CD4-positive, alpha-beta T cell treated with Interleukin-15 for 4 hours (primary cell): Measurements from ENCODE around the gene SLC26A9.
"Not testable (repeated sequence)": the region's sequence is repeated elsewhere in the genome, so short reads cannot be mapped to it uniquely, and the experiment has no call there.

ENCODE experiments used
- DNase-seq: peaks from one replicate; pipeline ENCODE4 v3.0.0-alpha.2; 2020; ENCODE audit warnings: low spot score

SLC26A9 gene

GRCh38 chr1:205924460-205924790 lies 18.8 kb downstream of the SLC26A9 start:
- no peak for DNase-seq

- no peak for DNase-seq
Measured at GRCh38 chr1:205923651-205924459, 19.4 kb downstream of the SLC26A9 start.

- DNase-seq: no peak
Measured at GRCh38 chr1:205922806-205923205, 20.4 kb downstream of the SLC26A9 start.

DNA sequence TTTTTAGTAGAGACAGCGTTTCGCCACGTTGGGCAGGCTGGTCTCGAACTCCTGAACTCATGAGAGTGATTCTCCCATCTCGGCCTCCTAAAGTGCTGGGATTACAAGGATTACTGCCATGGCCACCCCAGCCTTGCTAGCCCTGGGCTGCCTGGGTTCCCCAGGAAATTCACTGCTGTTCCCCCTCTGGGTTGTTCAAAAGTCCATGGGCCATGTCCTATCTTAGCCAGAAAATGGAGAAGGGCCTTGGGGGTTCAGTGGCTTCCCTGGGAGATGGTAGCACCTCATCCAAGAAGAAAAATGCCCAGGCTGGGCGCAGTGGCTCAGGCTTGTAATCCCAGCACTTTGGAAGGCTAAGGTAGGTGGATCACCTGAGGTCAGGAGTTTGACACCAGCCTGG lies 20.9 kb downstream of the SLC26A9 start:
- DNase-seq: no peak

GRCh38 chr1:205921570-205921909 lies 21.7 kb downstream of the SLC26A9 start:
- DNase-seq: no peak

DNA sequence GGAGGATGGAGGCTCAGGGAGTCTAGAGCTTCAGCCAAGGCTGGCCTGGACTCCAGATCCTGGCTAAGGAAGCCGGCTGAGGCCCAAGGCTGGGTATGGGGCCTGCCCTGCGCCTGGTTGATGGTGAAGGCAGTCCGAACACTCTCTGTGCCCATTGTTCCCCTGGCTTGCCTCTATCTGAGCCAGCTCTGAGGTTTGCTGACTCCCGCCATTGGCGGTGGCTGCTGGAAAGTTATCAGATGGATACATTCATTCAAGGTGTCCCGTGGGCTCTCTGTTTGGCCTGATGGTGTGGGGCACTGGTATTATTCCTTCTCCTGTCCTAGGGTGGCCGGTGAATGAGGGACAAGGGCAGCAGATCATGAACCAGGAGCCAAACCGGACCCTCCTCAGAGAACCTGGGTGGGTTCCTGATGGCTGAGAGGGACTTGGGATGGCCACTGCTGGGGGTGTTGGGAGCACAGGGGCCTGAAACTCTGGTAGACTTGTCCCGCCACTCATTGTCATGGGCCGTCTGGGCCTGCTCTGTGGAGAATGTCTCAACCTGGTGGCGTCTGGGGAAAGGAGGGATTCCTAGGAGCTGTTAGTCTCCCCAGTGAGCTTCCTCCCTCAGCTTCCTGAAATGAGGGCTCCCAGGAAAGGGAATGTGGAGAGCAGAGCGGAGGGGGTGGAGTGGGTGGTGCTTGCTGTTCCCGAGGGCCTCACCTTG lies 22.2 kb downstream of the SLC26A9 start:
- no peak for DNase-seq

DNA sequence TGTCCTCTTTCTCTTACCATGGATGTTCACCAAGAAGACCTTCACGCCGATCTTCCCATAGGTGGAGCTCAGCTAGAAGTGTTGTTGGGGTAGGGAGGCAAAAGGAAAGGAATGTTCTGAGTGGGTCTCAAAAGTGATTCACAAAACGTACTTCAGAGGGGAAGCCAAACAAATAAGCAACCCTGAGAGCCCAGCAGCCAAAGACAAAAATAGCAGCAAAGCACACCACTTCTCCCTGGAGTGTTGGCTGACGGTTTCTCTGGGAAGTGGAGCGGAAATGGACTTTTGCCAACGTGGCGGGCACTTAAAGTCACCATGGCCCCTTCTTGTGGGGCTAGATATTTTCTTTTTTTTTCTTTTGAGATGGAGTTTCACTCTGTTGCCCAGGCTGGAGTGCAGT lies 23.1 kb downstream of the SLC26A9 start:
- no peak for DNase-seq

- DNase-seq: peak; percentile 63
Measured at GRCh38 chr1:205918955-205919746, 24.1 kb downstream of the SLC26A9 start.

- DNase-seq: no peak
Measured at GRCh38 chr1:205917466-205918238, 25.6 kb downstream of the SLC26A9 start.

- no peak for DNase-seq
Measured at GRCh38 chr1:205916541-205916940, 26.7 kb downstream of the SLC26A9 start.

DNA sequence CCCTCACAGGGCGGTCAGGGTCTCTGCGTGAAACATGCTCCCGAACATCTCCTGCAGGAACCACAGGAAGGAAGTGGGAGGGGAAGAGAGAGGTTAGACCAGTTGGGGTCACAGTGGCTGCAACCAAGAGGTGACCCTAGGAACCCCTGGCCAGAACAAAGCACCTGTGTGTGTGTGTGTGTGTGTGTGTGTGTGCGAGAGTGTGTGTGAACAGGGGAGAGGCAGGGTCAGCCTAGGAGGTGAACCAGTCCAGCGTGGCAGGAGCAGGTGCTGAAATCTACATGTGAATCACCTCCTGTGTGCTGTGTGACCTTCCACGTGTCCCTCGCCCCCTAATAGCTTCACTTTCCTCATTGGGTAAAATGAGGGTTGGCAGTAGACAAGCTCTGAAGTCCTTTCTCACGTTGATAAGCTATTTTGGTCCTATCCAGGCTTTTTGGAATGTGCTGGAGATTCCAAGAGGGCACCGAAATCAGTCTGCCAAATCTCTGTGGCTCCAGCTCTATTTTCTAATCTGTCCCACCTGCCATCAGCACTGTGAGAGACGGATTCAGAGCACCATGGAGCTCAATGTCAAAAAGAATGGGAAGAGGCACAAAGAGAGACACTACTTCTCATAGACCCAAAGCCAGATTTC lies 27.8 kb downstream of the SLC26A9 start:
- DNase-seq: no peak

- DNase-seq: no peak
Measured at GRCh38 chr1:205914730-205915129, 28.5 kb downstream of the SLC26A9 start.

DNA sequence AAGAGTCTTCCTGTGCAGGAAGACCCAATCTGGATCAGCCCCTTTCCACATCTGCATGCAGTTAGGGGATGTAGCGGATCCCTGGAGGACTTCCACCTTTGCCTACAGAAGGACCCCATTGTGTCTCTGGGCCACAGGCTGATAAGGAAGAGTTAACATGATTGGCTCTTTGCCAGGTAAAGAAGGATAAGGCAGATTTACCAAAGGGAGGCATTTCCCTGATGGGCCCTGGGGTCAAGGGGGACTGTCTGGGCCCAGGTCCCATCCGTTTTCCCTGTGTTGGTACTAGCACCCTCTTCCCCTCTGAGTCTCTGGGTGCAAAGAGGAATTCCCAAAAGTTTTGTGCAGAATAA lies 29.1 kb downstream of the SLC26A9 start:
- DNase-seq: no peak

- no peak for DNase-seq
Measured at GRCh38 chr1:205913451-205914154, 29.7 kb downstream of the SLC26A9 start.

GRCh38 chr1:205907794-205908193 lies 35.5 kb downstream of the SLC26A9 start:
- DNase-seq: no peak

- DNase-seq: not testable (repeated sequence)
Measured at GRCh38 chr1:205905095-205905494, 38.2 kb downstream of the SLC26A9 start.

GRCh38 chr1:205896351-205896750 lies 46.9 kb downstream of the SLC26A9 start:
- DNase-seq: no peak

DNA sequence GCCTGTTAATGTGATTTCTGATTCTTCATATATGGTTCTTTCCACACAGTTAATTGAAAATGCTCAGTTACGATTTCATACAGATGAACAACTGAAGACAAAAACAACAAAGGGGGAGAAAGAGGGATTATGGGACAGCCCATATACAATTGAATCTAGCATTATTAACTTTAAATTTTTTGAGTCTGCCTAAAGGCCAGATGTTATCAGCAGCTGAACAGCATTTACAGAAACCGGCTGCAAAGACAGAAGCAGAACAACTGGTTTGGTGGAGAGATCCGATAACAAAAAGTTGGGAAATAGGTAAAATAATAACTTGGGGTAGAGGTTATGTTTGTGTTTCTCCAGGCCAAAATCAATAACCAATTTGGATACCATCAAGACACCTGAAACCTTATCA lies 49.1 kb downstream of the SLC26A9 start:
- DNase-seq: not testable (repeated sequence)

- DNase-seq: not testable (repeated sequence)
Measured at GRCh38 chr1:205892175-205892574, 51.1 kb downstream of the SLC26A9 start.

DNA sequence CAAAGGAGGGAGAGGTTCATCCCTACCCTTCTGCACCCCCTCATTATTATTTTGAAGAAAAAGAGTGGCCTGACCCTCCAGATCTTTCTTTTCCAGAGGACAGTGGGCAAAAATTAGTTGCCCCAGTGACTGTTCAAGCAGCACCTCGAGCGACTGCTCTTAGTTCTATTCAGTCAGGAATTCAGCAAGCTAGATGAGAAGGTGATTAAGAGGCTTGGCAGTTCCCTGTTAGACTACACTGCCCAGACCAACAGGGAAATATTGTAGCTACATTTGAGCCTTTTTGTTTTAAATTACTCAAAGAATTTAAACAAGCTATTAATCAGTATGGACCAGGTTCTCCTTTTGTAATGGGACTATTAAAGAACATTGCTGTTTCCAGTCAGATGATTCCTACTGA lies 51.8 kb downstream of the SLC26A9 start:
- not testable (repeated sequence) for DNase-seq

- DNase-seq: not testable (repeated sequence)
Measured at GRCh38 chr1:205890631-205891030, 52.6 kb downstream of the SLC26A9 start.
